Fibroblast of skin of scalp (primary cell): ENCODE results near the gene PFDN4. TPM values are rescaled to one million over a fixed set of nuclear protein-coding genes. Genes with fewer than 3 reads are reported as not detected.

Source experiments
- DNase-seq: peaks from one replicate; pipeline ENCODE4 v3.0.0-alpha.2; 2013
- polyA plus RNA-seq, 2 experiments: library from polyadenylated mRNA; unstranded; fragments of 120-200 nt; gene quantifications; one replicate each; pipeline ENCODE4 v1.2.1, GENCODE V29; 2013; ENCODE audit not compliant: insufficient read length in 2 of 2

The PFDN4 gene, protein sequence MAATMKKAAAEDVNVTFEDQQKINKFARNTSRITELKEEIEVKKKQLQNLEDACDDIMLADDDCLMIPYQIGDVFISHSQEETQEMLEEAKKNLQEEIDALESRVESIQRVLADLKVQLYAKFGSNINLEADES
- 52.9 TPM for polyA plus RNA-seq (2013, experiment 1 of 2; ENCODE audit: insufficient read length)
- 67.9 TPM for polyA plus RNA-seq (2013, experiment 2 of 2; ENCODE audit: insufficient read length)

GRCh38 chr20:54207743-54208547 lies at the start of gene PFDN4:
TSS of gene PFDN4 (plus strand) at chr20:54208087. CDS start at chr20:54208101, 14 bp downstream.
- DNase-seq = peak; percentile 85

GRCh38 chr20:54158226-54158625 lies 49.7 kb upstream of the PFDN4 start:
- DNase-seq = no peak

- no peak for DNase-seq
Measured at GRCh38 chr20:54158856-54159418, 49.0 kb upstream of the PFDN4 start.

- no peak for DNase-seq
Measured at GRCh38 chr20:54160065-54161007, 47.6 kb upstream of the PFDN4 start.

GRCh38 chr20:54161008-54161820 lies 46.7 kb upstream of the PFDN4 start:
- no peak for DNase-seq

DNA sequence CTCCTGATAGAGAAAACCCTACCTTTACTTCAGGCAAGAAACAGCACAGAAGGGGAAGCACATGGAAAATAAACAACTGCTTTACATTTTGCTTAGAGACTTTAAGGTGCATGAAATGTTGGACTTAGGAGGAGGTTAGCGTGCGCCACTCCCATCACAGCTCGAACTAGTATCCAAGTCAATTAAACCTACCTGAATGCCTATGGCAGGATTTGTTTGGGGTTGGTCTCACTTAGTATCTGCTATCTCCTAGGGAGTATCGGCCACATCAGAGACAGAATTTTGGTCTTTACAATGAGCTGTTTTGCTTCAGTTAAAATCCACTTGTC lies 46.1 kb upstream of the PFDN4 start:
- DNase-seq = no peak

DNA sequence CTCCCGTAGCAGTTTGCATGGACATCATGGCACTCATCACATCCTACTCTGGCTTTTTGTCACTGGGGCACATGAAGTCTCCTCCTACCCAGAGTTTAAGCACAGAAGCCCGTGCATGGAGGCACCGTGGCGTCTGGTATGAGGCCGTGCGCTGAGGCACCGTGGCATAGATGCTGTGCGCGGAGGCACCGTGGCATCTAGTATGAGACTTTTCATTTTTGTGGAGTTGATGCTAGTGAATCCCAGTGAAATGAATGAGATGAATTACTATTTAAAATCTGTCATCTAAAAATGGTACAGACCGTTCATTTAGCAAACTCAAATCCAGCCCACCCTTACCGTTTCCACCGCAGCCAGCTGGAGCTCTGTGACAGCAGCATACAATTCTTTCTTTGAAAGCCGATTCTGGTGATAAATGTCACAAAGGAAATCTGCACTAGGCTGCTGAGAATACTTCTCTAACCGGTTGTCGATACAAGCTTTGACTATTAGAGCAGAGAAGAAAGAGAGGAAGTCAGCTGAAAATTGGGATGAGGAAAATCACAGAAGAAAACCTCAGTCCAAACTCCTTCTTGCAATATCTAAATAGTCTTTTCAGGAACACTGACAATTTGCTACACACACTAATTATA lies 45.4 kb upstream of the PFDN4 start:
- DNase-seq = no peak

DNA sequence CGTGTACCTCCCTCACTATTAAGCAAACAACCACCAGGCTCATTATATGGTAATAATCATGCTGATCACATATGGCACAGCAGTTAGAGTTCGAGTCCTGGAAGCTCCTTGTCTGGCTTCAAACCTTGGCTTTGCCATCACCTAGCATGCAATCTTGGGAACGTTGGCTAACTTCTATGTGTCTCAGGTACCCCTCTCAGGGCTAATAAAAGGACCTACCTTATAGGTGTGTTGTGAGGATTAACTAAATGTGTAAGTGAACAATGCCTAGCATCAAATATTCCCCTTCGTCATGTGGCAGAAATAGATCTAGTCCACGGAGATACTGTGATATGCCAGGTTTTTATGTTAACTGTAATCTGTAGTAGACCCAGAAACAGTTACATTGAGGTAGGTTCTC lies 44.5 kb upstream of the PFDN4 start:
- DNase-seq = no peak

GRCh38 chr20:54165014-54165413 lies 42.9 kb upstream of the PFDN4 start:
- no peak for DNase-seq

DNA sequence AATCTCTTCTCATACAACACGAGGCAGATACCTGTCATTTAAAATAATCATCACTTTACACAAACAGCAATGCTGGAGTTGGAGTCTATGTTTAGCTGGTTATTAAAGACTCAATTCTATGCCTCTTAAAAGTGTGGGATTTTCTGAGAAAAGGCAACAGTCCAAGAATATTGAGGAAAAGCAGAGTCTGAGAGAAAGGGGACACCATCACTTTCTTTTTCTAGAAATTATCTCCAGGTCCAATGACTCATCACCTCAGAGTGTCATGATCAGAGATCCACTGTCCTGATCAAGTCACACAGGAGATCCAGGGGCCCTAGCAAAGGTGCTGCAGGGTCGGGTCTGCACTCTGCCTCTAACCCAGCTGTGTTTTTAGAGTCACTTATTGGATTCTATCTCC lies 42.1 kb upstream of the PFDN4 start:
- DNase-seq = no peak

DNA sequence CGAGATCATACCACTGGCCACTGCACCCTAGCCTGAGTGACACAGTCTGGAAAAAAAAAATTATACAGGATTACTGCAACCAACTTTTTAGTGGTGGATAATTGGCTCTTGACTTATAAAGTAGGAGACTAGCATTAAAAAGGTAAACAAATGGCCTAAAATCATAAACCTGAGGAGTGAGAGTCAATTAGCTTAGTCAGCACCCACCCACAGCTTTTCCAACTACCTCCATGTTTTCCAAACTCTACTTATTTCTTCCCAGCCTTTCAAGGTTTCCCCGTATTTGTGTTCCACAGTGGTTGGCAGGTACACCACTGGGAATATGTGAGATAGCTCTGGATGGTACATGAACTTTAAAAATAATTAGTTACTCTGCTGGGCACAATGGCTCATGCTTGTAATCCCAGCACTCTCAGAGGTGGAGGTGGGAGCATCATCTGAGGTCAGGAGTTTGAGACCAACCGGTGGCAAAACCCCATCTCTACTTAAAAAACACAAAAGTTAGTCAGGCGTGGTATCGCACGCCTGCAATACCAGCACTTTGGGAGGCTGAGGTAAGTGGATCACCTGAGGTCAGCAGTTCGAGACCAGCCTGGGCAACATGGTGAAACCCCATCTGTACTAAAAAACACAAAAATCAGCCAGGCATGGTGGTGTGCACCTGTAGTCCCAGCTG lies 40.8 kb upstream of the PFDN4 start:
- no peak for DNase-seq

GRCh38 chr20:54167909-54168872 lies 39.7 kb upstream of the PFDN4 start:
- no peak for DNase-seq

- DNase-seq = no peak
Measured at GRCh38 chr20:54168961-54169862, 38.7 kb upstream of the PFDN4 start.

GRCh38 chr20:54170026-54170471 lies 37.8 kb upstream of the PFDN4 start:
- no peak for DNase-seq

DNA sequence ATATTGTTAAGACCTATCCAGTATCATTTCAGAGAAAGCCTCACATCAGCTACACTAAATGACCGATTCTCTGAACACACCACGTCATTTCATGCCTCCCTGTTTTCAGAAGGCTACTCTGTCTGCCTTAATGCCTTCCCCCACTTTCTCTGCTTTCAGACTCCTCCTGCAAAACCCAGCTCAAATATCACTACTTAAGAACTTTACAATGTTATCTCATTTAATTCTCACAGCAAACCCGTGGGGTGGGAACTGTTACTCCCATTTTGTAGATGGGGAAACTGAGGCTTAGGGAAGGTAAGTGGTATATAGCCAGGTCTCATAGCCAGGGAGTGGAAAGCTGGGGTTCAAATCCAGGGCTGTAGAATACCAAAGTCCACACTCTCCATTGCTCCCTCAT lies 36.9 kb upstream of the PFDN4 start:
- DNase-seq = no peak

DNA sequence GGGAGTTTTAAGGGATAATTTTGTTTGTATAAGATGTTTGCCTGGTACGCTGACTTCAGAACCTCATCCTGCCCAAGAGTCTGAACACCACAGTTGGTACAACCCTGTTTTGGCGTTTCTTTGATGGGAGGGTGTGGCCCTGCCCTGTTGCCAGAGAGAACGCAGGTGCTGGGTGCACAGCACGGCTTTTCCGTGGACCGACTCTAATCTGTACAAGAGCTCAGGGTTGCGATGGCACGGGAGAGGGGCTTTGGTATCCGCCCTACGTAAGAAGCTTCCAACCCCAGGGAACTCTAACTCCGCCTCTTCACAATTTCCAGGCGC lies 35.4 kb upstream of the PFDN4 start:
- DNase-seq = no peak

GRCh38 chr20:54172856-54173652 lies 34.8 kb upstream of the PFDN4 start:
- peak; percentile 22 for DNase-seq
